Stimulated activated memory B cell treated with anti-CD40 and anti-IgM and Interleukin-4, amounts not matched to agents 10 μg/mL and 1 μg/mL and 100 μg/mL, for 72 hours (primary cell): ENCODE results near the gene FAM13C.

Experiments
- ATAC-seq: fragments of 150-1000 bp; cut with Tn5 transposase; 2 replicates; pipeline ENCODE4 v1.10.0; 2021
- H3K27ac Mint-ChIP-seq: one replicate; pipeline ENCODE4 v1.8.0; 2022; ENCODE audit warnings: mild to moderate bottlenecking, mixed read lengths
- H3K27me3 Mint-ChIP-seq: one replicate; pipeline ENCODE4 v1.8.0; 2022; ENCODE audit warnings: mixed read lengths
- H3K36me3 Mint-ChIP-seq: one replicate; pipeline ENCODE4 v1.8.0; 2022; ENCODE audit warnings: mixed read lengths
- H3K4me1 Mint-ChIP-seq: one replicate; pipeline ENCODE4 v1.8.0; 2022; ENCODE audit warnings: mixed read lengths
- H3K4me3 Mint-ChIP-seq: one replicate; pipeline ENCODE4 v1.8.0; 2022; ENCODE audit warnings: mild to moderate bottlenecking, moderate library complexity, mixed read lengths
- H3K9me3 Mint-ChIP-seq: one replicate; pipeline ENCODE4 v1.8.0; 2022; ENCODE audit warnings: mixed read lengths

FAM13C gene

GRCh38 chr10:59283456-59284091 is 78.8 kb downstream of the FAM13C start:
- H3K27ac Mint-ChIP-seq = no peak overlapping the region
- no peaks in the 10 kb centered on the region for H3K4me1 Mint-ChIP-seq
- no peak for ATAC-seq
- no peaks in the 10 kb centered on the region for H3K27me3 Mint-ChIP-seq
- H3K9me3 Mint-ChIP-seq = peaks cover 6% of the 10 kb centered on the region
- H3K36me3 Mint-ChIP-seq = no peaks in the 10 kb centered on the region
- H3K4me3 Mint-ChIP-seq = no peak overlapping the region

GRCh38 chr10:59281861-59282260 is 80.5 kb downstream of the FAM13C start:
- H3K36me3 Mint-ChIP-seq = no peaks in the 10 kb centered on the region
- H3K4me3 Mint-ChIP-seq = no peak overlapping the region
- no peaks in the 10 kb centered on the region for H3K4me1 Mint-ChIP-seq
- H3K27ac Mint-ChIP-seq = no peak overlapping the region
- H3K27me3 Mint-ChIP-seq = no peaks in the 10 kb centered on the region
- peaks cover 6% of the 10 kb centered on the region for H3K9me3 Mint-ChIP-seq
- ATAC-seq = no peak

DNA sequence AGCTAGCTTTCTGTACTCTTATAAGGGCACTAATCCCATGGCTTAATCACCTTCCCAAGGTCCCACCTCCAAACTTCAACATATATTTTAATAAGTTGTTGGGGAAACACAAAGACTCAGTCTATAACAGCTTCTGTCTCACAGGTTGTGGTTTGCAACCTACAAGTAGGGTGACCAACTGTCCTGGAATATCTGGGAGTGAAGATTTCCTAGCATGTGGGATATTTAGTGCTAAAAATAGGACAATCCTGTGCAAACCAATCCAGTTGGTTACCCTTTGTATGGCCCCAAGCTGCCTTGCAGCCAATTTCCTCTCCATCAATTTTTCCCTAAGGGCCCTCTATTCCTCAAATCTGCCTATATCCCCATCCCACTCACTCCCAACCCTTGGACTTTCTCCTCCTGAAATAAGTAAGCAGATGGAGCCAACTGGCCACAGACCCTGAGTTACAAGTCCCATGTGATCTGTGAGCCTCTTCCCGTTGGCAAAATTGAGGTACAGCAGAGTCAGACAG is 82.3 kb downstream of the FAM13C start:
- no peaks in the 10 kb centered on the region for H3K4me1 Mint-ChIP-seq
- no peak for ATAC-seq
- no peak overlapping the region for H3K27ac Mint-ChIP-seq
- H3K4me3 Mint-ChIP-seq = no peak overlapping the region
- H3K36me3 Mint-ChIP-seq = no peaks in the 10 kb centered on the region
- peaks cover 8% of the 10 kb centered on the region for H3K9me3 Mint-ChIP-seq
- H3K27me3 Mint-ChIP-seq = no peaks in the 10 kb centered on the region

DNA sequence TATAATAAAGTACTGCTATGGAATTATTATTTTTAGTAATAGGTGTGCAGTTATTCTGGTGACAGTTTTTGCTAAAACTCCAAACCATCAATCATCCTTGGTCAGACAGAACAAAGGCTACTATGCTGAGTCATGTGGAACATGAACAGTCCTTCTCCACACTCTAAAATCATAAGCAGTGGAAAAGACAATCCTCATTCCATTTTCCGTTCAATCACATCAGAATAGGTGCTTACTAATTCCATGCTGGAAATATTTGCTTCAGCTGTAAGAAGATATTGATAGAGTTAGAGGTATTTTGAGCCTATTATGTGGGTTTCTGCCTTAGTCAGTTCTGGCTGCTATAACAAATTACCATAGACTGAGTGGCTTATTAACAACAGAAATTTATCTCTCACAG is 82.9 kb downstream of the FAM13C start:
- peaks cover 4% of the 10 kb centered on the region for H3K9me3 Mint-ChIP-seq
- ATAC-seq = no peak
- no peaks in the 10 kb centered on the region for H3K27me3 Mint-ChIP-seq
- no peaks in the 10 kb centered on the region for H3K36me3 Mint-ChIP-seq
- H3K4me3 Mint-ChIP-seq = no peak overlapping the region
- no peak overlapping the region for H3K27ac Mint-ChIP-seq
- no peaks in the 10 kb centered on the region for H3K4me1 Mint-ChIP-seq

- Mint-ChIP-seq H3K4me1 (no peaks in the 10 kb centered on the region), H3K27me3 (no peaks in the 10 kb centered on the region), H3K36me3 (no peaks in the 10 kb centered on the region), H3K9me3 (peaks cover 3% of the 10 kb centered on the region), H3K4me3 (no peak overlapping the region), H3K27ac (no peak overlapping the region)
- no peak for ATAC-seq
Observed at GRCh38 chr10:59276919-59277318, 85.4 kb downstream of the FAM13C start.

GRCh38 chr10:59276133-59276532 is 86.2 kb downstream of the FAM13C start:
- Mint-ChIP-seq H3K36me3 (no peaks in the 10 kb centered on the region), H3K27ac (no peak overlapping the region), H3K4me3 (no peak overlapping the region), H3K9me3 (peaks cover 3% of the 10 kb centered on the region), H3K27me3 (no peaks in the 10 kb centered on the region), H3K4me1 (no peaks in the 10 kb centered on the region)
- ATAC-seq = no peak

DNA sequence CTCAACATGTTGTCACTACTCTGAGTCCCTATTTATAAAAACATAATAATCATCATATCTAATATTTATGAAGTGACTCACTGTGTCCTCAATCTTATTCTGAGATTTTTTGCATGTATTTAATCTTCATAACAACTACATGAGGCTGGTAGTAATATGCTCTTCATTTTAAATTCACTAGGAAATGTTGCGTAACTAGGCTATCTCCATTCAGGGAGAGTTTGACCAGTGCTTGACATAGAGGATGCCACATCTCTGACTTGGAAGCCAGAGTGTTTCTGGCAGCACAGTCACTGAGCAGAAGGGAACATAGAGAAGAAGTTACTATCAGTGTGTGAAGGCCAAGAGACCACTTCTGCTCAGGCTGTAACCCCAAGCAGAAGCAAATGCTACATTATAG is 88.9 kb downstream of the FAM13C start:
- H3K9me3 Mint-ChIP-seq = peaks cover 3% of the 10 kb centered on the region
- no peak overlapping the region for H3K4me3 Mint-ChIP-seq
- no peaks in the 10 kb centered on the region for H3K36me3 Mint-ChIP-seq
- no peaks in the 10 kb centered on the region for H3K27me3 Mint-ChIP-seq
- no peak overlapping the region for H3K27ac Mint-ChIP-seq
- no peak for ATAC-seq
- no peaks in the 10 kb centered on the region for H3K4me1 Mint-ChIP-seq

GRCh38 chr10:59272061-59272460 is 90.3 kb downstream of the FAM13C start:
- no peak for ATAC-seq
- Mint-ChIP-seq H3K4me3 (no peak overlapping the region), H3K27ac (no peak overlapping the region), H3K9me3 (peaks cover 3% of the 10 kb centered on the region), H3K36me3 (no peaks in the 10 kb centered on the region), H3K4me1 (no peaks in the 10 kb centered on the region), H3K27me3 (no peaks in the 10 kb centered on the region)

DNA sequence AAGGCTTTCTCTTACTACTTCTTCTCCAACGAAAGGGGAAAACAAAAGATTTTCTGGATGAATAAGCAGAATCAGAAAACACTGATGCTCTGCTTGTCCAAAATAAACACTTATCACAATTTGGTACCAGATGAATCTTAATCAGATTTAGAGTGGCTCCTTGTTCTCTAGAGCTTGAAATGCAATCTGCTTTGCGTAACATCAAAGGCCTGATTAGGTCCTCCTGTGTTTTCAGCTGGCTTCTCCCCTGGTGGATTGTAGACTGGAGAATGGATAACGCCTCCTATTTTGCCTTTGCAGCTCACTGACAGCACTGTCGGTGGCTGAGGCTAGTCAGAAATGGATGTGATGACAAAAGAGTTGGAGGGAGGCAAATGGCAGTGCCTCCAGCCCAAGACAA is 91.2 kb downstream of the FAM13C start:
- no peaks in the 10 kb centered on the region for H3K27me3 Mint-ChIP-seq
- no peaks in the 10 kb centered on the region for H3K4me1 Mint-ChIP-seq
- no peaks in the 10 kb centered on the region for H3K36me3 Mint-ChIP-seq
- H3K4me3 Mint-ChIP-seq = no peak overlapping the region
- no peak for ATAC-seq
- H3K9me3 Mint-ChIP-seq = peaks cover 1% of the 10 kb centered on the region
- H3K27ac Mint-ChIP-seq = no peak overlapping the region

DNA sequence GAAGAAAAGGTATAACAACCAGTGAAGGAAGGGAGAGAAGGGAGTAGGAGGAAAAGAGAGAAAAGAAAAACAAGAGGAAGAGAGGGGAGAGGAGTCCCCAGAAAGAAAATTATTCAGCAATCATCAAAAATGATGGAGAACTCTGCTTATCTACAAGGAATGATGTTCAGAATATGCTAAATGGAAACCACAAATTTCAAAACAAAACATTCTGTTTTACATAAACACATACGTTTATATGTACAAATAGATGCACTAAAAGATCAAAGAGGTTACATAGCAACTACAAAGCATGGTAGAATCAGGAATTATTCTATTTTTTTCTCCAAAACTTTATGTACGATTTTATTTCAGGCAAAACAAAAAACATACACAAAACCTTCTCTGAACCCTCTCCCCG is 91.9 kb downstream of the FAM13C start:
- ATAC-seq = no peak
- Mint-ChIP-seq H3K27me3 (no peaks in the 10 kb centered on the region), H3K36me3 (no peaks in the 10 kb centered on the region), H3K27ac (no peak overlapping the region), H3K4me1 (no peaks in the 10 kb centered on the region), H3K4me3 (no peak overlapping the region), H3K9me3 (no peaks in the 10 kb centered on the region)

DNA sequence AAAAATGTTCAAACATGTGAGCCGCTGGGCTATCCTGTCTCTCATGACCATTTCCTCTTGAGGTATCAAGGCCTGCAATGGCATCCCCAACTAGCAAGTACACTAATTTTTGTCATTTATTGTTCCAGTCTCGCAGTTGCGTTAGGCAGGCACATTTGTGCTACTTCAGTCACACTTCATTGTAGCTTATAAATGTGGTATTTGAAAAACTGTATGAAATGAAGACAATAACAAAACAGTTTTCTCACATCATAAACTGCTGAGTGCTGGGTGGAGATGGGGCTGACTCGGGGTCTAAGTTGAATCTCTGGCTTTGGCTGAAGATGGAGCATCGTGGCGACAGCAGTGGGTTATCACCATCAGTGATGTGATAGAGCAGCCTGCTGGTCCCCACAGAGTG is 92.7 kb downstream of the FAM13C start:
- Mint-ChIP-seq H3K9me3 (no peaks in the 10 kb centered on the region), H3K27me3 (no peaks in the 10 kb centered on the region), H3K4me3 (no peak overlapping the region), H3K36me3 (no peaks in the 10 kb centered on the region), H3K27ac (no peak overlapping the region), H3K4me1 (no peaks in the 10 kb centered on the region)
- no peak for ATAC-seq

DNA sequence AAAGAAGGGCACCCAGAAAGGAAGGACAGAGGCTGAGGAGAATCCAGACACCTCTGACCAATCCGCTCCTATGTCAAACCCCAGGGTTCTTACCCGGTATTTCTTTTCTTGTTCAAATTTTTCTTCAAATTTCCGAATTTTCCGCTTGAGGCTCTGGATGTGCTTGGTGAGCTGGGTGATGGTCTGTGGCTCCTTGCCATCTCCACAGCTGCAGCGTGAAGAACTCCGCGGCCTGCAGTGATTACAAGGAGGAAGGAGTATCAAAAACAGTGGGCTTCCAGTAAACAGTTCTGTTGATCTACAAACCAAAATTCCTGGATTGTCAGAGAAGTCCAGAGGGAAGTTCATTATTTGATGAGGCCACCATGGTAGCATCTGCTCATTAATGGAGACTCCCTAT is 93.9 kb downstream of the FAM13C start:
- Mint-ChIP-seq H3K27ac (no peak overlapping the region), H3K27me3 (no peaks in the 10 kb centered on the region), H3K9me3 (no peaks in the 10 kb centered on the region), H3K4me3 (no peak overlapping the region), H3K4me1 (no peaks in the 10 kb centered on the region), H3K36me3 (no peaks in the 10 kb centered on the region)
- ATAC-seq = no peak

DNA sequence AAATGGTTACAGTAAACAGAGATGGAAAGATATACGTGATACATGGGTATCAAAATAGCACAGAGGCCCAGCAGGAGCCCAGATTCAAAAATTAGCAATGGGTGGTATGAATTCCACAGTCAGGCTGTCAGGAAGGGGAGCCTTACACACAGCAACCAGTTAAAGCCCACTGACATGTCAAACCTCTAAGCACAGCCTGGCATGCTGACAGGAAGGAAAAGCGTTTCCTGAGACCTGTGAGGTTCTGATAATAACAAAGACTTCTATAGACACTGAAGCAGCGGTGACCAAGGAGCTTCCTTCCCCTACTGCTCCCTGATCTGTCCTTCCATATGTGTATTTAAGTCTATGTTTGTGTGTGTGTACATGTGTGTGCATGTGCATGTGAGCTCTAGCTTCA is 96.0 kb downstream of the FAM13C start:
- Mint-ChIP-seq H3K4me3 (no peak overlapping the region), H3K36me3 (no peaks in the 10 kb centered on the region), H3K27me3 (no peaks in the 10 kb centered on the region), H3K9me3 (no peaks in the 10 kb centered on the region), H3K4me1 (no peaks in the 10 kb centered on the region), H3K27ac (no peak overlapping the region)
- no peak for ATAC-seq

GRCh38 chr10:59265141-59265540 is 97.2 kb downstream of the FAM13C start:
- H3K27ac Mint-ChIP-seq = no peak overlapping the region
- peaks cover 1% of the 10 kb centered on the region for H3K9me3 Mint-ChIP-seq
- H3K4me1 Mint-ChIP-seq = no peaks in the 10 kb centered on the region
- no peak for ATAC-seq
- H3K4me3 Mint-ChIP-seq = no peak overlapping the region
- H3K27me3 Mint-ChIP-seq = no peaks in the 10 kb centered on the region
- no peaks in the 10 kb centered on the region for H3K36me3 Mint-ChIP-seq

DNA sequence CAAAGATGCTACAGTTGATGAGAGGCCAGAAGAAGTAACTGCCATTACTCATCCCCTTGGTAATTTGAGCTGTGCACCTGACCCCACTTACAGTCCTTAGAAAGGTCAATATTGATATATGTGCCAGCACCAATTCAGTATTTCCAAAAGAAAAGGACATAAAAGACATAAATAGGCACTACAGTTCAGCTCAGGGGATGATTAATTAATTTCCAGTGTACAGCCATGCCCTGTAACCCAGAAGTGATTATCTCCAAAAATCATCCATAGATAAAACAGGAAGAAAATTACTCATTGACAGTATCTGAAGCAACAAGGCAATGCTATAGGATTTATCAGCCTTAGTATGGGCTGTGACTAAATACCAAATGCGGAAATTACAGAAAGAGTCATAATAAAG is 103.5 kb downstream of the FAM13C start:
- Mint-ChIP-seq H3K36me3 (no peaks in the 10 kb centered on the region), H3K27me3 (no peaks in the 10 kb centered on the region), H3K27ac (no peak overlapping the region), H3K4me3 (no peak overlapping the region), H3K9me3 (peaks cover 4% of the 10 kb centered on the region), H3K4me1 (no peaks in the 10 kb centered on the region)
- no peak for ATAC-seq

- Mint-ChIP-seq H3K4me1 (no peaks in the 10 kb centered on the region), H3K27me3 (no peaks in the 10 kb centered on the region), H3K27ac (no peak overlapping the region), H3K9me3 (peaks cover 4% of the 10 kb centered on the region), H3K36me3 (no peaks in the 10 kb centered on the region), H3K4me3 (no peak overlapping the region)
- ATAC-seq = no peak
Observed at GRCh38 chr10:59257224-59257623, 105.1 kb downstream of the FAM13C start.

DNA sequence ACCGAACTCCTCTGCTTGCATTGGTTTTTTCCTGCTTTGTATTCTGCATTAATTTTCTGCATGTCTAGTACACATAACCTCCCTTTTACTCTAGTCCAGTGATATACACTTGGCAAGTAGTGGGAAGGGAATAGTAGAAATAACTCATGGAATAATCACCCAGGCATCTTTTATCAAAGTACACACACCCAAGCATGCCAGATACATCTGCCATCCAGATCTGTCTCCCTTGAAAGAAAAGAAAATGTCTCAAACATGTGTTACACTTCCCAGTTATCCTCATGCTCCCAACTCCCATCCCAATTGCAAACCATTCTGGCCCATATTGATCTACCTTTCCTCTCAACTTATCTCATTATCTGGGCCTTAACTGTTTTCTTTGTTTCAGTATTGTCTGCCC is 106.9 kb downstream of the FAM13C start:
- Mint-ChIP-seq H3K27ac (no peak overlapping the region), H3K9me3 (peaks cover 4% of the 10 kb centered on the region), H3K27me3 (no peaks in the 10 kb centered on the region), H3K36me3 (no peaks in the 10 kb centered on the region), H3K4me1 (no peaks in the 10 kb centered on the region), H3K4me3 (no peak overlapping the region)
- ATAC-seq = no peak
